Peyer's patch (tissue), 4 donors: ENCODE data around the gene CELSR1. TPM values are rescaled to one million over a fixed set of nuclear protein-coding genes. Genes with fewer than 3 reads are reported as not detected.

Experiments used
- DNase-seq, 3 donors: peaks; one replicate each; pipeline ENCODE4 v3.0.0-alpha.2; 2017 to 2019
- H3K27ac ChIP-seq, 4 donors: fragments of 200-600 bp; sonication (generic); one replicate each; pipeline ENCODE4 v1.5.1; 2016 to 2019
- H3K27me3 ChIP-seq, 2 donors: fragments of 200-600 bp; sonication (generic); one replicate each; pipeline ENCODE4 v1.5.1; 2019
- H3K36me3 ChIP-seq, 3 donors: fragments of 200-600 bp; sonication (generic); one replicate each; pipeline ENCODE4 v1.5.1; 2016 to 2019
- H3K4me1 ChIP-seq, 4 donors: fragments of 200-600 bp; sonication (generic); one replicate each; pipeline ENCODE4 v1.5.1; 2016 to 2019
- H3K4me3 ChIP-seq, 4 donors: fragments of 200-600 bp; sonication (generic); 1 replicate in 3 of 4; 2 replicates in 1 of 4; pipeline ENCODE4 v1.5.1; 2016 to 2019; ENCODE audit warnings: mild to moderate bottlenecking in 1 of 4
- H3K9me3 ChIP-seq, 4 donors: fragments of 200-600 bp; sonication (generic); one replicate each; pipeline ENCODE4 v1.5.1; 2016 to 2019; ENCODE audit warnings: mild to moderate bottlenecking in 1 of 4
- POLR2A ChIP-seq, 2 donors: fragments of 450-650 bp; IDR thresholded peaks; one replicate each; pipeline ENCODE4 v1.5.1; 2017; ENCODE audit warnings: antibody characterized with exemption in 2 of 2, mild to moderate bottlenecking in 2 of 2, moderate library complexity in 2 of 2
- total RNA-seq, 4 donors: library from RNA; depleted of rRNA; stranded (reverse); fragments of >200 nt; gene quantifications; one replicate each; pipeline ENCODE4 v1.1.0, GENCODE V29; 2016
- TF ChIP-seq, protein P1 (sequence below), 6 experiments: fragments of 450-650 bp in 4 of 6; fragments of 200-600 bp in 2 of 6; sonication (generic) in 1 of 6; IDR thresholded peaks; one replicate each; pipeline ENCODE4 v1.5.1; 2017 to 2019; ENCODE audit warnings: antibody characterized with exemption in 6 of 6, mild to moderate bottlenecking in 3 of 6, moderate library complexity in 1 of 6

CELSR1 gene
- total RNA-seq, 4 donors from 2014 or later = 1.1 to 22.3 (median 1.5) TPM

DNA sequence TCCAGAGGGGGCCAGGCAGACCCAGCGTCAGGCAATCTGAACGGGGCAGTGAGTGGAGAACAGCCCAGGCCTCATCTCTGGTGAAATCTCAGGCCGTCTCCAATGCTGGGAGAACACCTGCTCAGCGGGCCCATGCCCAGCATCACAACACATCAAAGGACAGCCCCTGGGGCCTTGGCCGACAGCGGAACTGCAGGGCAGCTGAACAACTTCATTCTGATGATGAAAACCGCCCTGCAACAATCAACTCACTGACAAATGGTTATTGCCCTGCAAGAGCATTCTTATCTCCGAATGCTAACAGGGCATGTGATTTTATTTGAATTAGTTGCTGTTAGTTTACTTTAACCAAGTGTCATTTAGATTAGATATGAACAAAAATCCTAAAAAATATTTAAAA lies 14.6 kb downstream of the CELSR1 start:
- Histone ChIP-seq H3K4me3 (no peak overlapping the region), H3K36me3 (no peaks in the 10 kb centered on the region), H3K27ac (no peak overlapping the region), H3K27me3 (no peaks in the 10 kb centered on the region), H3K4me1 (no peaks in the 10 kb centered on the region), H3K9me3 (no peaks in the 10 kb centered on the region)
- DNase-seq = no peak
- TF ChIP-seq, protein P1, sequence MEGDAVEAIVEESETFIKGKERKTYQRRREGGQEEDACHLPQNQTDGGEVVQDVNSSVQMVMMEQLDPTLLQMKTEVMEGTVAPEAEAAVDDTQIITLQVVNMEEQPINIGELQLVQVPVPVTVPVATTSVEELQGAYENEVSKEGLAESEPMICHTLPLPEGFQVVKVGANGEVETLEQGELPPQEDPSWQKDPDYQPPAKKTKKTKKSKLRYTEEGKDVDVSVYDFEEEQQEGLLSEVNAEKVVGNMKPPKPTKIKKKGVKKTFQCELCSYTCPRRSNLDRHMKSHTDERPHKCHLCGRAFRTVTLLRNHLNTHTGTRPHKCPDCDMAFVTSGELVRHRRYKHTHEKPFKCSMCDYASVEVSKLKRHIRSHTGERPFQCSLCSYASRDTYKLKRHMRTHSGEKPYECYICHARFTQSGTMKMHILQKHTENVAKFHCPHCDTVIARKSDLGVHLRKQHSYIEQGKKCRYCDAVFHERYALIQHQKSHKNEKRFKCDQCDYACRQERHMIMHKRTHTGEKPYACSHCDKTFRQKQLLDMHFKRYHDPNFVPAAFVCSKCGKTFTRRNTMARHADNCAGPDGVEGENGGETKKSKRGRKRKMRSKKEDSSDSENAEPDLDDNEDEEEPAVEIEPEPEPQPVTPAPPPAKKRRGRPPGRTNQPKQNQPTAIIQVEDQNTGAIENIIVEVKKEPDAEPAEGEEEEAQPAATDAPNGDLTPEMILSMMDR (IDR thresholded peaks at IDR 0.05) = no peak
- TF ChIP-seq POLR2A (IDR thresholded peaks at IDR 0.05) = no peak

DNA sequence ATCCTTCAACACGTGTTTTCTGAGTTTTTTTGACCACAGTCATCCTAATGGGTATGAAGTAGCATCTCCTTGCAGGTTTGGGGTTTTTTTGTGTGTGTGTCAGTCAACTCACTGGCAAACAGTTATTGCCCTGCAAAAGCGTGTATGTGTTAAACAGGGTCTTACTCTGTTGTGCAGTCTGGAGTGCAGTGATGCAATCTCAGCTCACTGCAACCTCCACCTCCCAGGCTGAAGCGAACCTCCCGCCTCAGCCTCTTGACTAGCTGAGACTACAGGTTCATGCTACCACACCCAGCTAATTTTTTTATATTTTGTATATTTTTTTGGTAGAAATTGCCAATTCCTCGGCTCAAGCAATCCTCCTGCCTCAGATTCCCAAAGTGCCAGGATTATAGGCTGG lies 15.4 kb downstream of the CELSR1 start:
- TF ChIP-seq POLR2A (IDR thresholded peaks at IDR 0.05) = no peak
- TF ChIP-seq, protein P1 (IDR thresholded peaks at IDR 0.05) = no peak
- Histone ChIP-seq H3K36me3 (no peaks in the 10 kb centered on the region), H3K9me3 (no peaks in the 10 kb centered on the region), H3K27ac (no peak overlapping the region), H3K4me1 (no peaks in the 10 kb centered on the region), H3K27me3 (no peaks in the 10 kb centered on the region), H3K4me3 (no peak overlapping the region)
- no peak for DNase-seq

DNA sequence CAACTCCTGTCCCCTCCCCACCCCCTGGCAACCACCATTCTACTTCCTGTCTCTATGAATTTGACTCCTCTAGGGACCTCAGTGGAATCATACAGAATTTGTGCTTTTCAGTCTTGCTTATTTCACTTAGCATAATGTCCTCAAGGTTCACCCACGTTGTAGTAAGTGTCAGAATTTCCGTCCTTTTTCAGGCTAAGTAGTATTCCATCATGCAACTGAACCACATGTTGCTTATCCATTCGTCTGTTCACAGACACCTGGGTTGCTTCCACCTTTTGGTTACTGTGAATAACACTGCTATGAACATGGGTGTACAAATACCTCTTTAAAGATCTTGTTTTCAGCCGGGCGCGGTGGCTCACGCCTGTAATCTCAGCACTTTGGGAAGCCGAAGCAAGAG lies 16.5 kb downstream of the CELSR1 start:
- Histone ChIP-seq H3K4me3 (no peak overlapping the region), H3K4me1 (no peaks in the 10 kb centered on the region), H3K27me3 (no peaks in the 10 kb centered on the region), H3K36me3 (no peaks in the 10 kb centered on the region), H3K27ac (no peak overlapping the region), H3K9me3 (no peaks in the 10 kb centered on the region)
- TF ChIP-seq, protein P1 (IDR thresholded peaks at IDR 0.05) = no peak
- no peak for DNase-seq

DNA sequence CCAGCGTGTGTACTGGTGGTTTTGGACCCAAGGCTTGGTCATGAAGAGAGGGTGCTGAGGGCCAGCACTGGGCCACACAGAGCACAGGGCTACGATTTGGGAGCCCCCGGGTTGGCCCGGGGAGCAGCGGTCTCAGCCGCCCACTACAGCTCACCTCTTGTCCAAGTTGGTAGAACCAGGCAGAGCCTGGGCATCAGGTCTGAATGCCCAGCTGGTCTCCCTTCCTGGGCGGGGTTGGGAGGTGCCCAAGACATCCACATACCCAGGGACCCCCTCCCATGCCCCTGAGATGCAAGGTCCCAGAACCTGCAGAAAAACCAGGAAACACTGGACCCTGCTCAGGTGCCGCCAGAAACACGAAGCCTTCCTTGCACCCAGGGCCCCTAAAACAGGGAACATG lies 18.0 kb downstream of the CELSR1 start:
- H3K9me3 ChIP-seq = no peaks in the 10 kb centered on the region
- TF ChIP-seq, protein P1 (IDR thresholded peaks at IDR 0.05) = no peak
- no peak for TF ChIP-seq POLR2A (IDR thresholded peaks at IDR 0.05)
- H3K4me1 ChIP-seq = no peaks in the 10 kb centered on the region
- no peak overlapping the region for H3K27ac ChIP-seq
- H3K27me3 ChIP-seq = no peaks in the 10 kb centered on the region
- no peak for DNase-seq
- no peak overlapping the region for H3K4me3 ChIP-seq
- no peaks in the 10 kb centered on the region for H3K36me3 ChIP-seq

DNA sequence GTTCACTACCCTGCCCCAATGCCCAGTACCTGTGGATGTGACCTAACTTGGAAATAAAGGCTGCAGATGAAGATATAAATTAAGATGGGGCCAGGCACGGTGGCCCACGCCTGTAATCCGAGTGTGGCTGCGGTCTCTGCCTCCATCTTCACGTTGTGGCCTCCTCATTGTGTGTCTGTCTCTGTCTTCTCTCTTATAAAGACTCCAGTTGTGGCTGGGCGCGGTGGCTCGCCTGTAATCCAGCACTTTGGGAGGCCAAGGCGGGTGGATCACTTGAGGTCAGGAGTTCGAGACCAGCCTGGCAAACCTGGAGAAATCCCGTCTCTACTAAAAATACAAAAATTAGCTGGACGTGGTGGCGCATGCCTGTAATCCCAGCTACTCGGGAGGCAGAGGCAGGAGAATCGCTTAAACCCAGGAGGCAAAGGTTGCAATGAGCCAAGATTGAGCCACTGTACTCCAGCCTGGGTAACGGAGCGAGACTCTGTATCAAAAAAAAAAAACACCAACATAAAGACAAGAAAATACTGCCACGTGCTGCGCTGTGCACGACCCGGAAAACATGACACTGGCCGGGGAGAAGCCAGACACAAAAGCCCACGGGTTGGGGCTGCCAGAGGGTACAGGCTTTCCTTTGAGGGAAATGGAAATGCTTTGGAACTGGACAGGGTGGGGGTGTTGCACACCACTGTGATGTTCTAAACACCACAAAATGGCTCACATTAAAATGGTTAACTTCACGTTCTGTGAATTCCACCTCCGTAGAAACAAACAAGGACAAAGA lies 18.7 kb downstream of the CELSR1 start:
- TF ChIP-seq, protein P1 (IDR thresholded peaks at IDR 0.05) = no peak
- TF ChIP-seq POLR2A (IDR thresholded peaks at IDR 0.05) = no peak
- H3K27me3 ChIP-seq = no peaks in the 10 kb centered on the region
- no peaks in the 10 kb centered on the region for H3K36me3 ChIP-seq
- no peak for DNase-seq
- H3K9me3 ChIP-seq = no peaks in the 10 kb centered on the region
- H3K4me3 ChIP-seq = no peak overlapping the region
- no peaks in the 10 kb centered on the region for H3K4me1 ChIP-seq
- no peak overlapping the region for H3K27ac ChIP-seq
